SK-N-SH treated with all-trans-retinoic acid at 6 μM for 48 hours (cell line): Measurements from ENCODE around the gene GREB1.

Experiments used
- SNAI2 ChIP-seq: fragments of 250-450 bp; sonication (Bioruptor Pico); IDR thresholded peaks from 2 replicates; pipeline ENCODE4 v1.5.0; 2020; ENCODE audit warnings: mild to moderate bottlenecking, moderate library complexity
- TF ChIP-seq, protein P1 (sequence below): fragments of 250-450 bp; sonication (Bioruptor Pico); IDR thresholded peaks from 2 replicates; pipeline ENCODE4 v1.5.1; 2020; ENCODE audit warnings: low read depth, mild to moderate bottlenecking, moderate library complexity

- TF ChIP-seq, protein P1, sequence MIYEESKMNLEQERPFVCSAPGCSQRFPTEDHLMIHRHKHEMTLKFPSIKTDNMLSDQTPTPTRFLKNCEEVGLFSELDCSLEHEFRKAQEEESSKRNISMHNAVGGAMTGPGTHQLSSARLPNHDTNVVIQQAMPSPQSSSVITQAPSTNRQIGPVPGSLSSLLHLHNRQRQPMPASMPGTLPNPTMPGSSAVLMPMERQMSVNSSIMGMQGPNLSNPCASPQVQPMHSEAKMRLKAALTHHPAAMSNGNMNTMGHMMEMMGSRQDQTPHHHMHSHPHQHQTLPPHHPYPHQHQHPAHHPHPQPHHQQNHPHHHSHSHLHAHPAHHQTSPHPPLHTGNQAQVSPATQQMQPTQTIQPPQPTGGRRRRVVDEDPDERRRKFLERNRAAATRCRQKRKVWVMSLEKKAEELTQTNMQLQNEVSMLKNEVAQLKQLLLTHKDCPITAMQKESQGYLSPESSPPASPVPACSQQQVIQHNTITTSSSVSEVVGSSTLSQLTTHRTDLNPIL (CRISPR knock-in tag): no peak
- TF ChIP-seq SNAI2 (CRISPR knock-in tag): no peak
Measured at GRCh38 chr2:11520092-11520693, 13.7 kb upstream of the GREB1 start.
